WTC11 (cell line): ENCODE results near the gene AP2S1. TPM values are rescaled to one million over a fixed set of nuclear protein-coding genes. Genes with fewer than 3 reads are reported as not detected.

Source experiments
- ETV6 ChIP-seq: sonication (generic); formaldehyde crosslinking; IDR thresholded peaks from 2 replicates; pipeline ENCODE4 v1.8.1; 2022; ENCODE audit warnings: mild to moderate bottlenecking, missing genetic modification reagents
- FOXK1 ChIP-seq: sonication (generic); formaldehyde crosslinking; IDR thresholded peaks from 2 replicates; pipeline ENCODE4 v1.8.0; 2022; ENCODE audit warnings: mild to moderate bottlenecking, moderate library complexity, missing genetic modification reagents
- total RNA-seq: library from RNA; stranded (reverse); gene quantifications from 3 replicates; pipeline ENCODE4 v1.2.3, GENCODE V29; 2021
- TF ChIP-seq, protein P1 (sequence below): fragments of 250-450 bp; sonication (Bioruptor Pico); conservative IDR thresholded peaks from 2 replicates; pipeline ENCODE4 v1.9.0; 2021; ENCODE audit warnings: mild to moderate bottlenecking

The AP2S1 gene
- total RNA-seq, 1 experiment from 2014 or later = 249 TPM

DNA sequence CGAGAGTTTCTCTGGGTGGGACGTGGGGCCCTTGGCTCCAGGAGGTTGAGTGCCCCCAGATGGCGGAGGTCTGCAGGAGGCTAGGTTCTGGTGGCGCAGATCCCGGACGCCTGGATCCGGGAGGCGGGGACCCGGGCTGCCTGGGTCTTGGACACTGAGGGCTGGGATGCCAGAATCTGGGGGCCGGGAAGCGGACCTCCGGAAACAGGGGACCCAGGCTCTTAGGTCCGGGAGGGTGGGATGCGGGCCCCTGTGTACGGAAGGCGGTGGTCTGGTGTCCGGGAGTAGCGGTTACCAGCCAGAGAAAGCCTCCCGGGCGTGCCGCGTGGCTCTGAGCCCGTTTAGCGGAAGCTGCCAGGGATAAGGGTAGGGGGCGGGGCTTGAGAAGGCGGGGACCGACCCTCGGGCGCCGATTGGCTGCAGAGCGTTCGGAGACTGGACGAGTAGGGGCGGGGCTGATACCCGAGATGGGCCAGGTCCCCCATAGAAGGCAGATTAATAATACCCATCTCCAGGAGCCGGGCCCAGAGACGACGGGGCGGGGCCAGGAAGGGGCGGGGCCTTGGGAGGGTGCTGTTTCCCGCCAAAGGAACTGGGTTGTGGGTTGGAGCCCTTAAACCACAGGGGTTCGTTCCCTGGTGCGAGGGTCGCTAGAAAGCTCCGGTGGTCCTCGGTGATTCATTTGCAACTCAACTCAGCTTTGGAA is 62.2 kb downstream of the AP2S1 start, which contains the start of gene SLC1A5 (continued):
- TF ChIP-seq ETV6 (CRISPR knock-in tag) (peak; percentile 44; the same call in 1 of the 2 replicates), FOXK1 (peak; percentile 73; the same call in 1 of the 2 replicates)
- TF ChIP-seq, protein P1, sequence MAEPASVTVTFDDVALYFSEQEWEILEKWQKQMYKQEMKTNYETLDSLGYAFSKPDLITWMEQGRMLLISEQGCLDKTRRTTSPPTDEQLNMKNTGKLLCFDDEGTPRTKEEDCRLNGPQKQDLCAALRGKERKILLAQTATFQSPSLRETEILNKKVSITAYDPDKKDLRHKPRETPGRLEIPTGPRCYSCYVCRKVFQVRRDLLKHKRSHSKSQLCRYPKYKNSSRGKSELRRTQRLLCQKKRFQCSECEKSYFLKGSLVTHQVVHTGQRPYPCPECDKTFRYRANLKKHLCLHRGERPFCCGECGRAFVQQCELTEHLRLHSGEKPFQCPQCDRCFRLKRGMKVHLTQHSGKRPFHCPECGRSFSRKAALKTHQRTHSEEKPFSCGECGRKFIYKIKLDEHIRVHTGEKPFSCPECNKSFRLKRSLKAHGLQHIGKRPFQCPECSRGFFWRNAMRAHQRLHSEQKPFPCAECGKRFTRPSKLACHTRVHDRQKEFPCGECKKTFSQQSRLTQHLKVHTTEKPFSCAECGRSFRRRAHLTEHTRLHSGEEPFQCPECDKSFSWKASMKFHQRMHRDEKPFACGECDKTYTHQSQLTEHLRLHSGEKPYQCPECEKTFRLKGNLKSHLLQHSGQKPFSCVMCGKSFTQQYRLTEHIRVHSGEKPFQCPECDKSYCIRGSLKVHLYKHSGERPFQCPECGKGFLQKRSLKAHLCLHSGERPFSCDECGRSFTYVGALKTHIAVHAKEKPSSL (CRISPR knock-in tag) = no peak

Other genes with a start within 250 kb of the AP2S1 start
- 306 to 350 TPM (median 346 TPM) in 3 replicates for gene CALM3, start 249.5 kb downstream of the AP2S1 start, total RNA-seq
- 0.24 TPM in 1 of 3 replicates, not detected in the others for gene PTGIR, start 225.8 kb downstream of the AP2S1 start, total RNA-seq
- gene GNG8, start 214.6 kb downstream of the AP2S1 start, total RNA-seq = not detected in 3 replicates
- 1.8 to 1.9 TPM (median 1.8 TPM) in 3 replicates for gene DACT3, start 189.7 kb downstream of the AP2S1 start, total RNA-seq
- 78.5 to 100 TPM (median 81.5 TPM) in 3 replicates for gene PRKD2, start 133.7 kb downstream of the AP2S1 start, total RNA-seq
- 23.4 to 26.1 TPM (median 24.1 TPM) in 3 replicates for gene FKRP, start 104.8 kb downstream of the AP2S1 start, total RNA-seq
- 126 to 144 TPM (median 137 TPM) in 3 replicates for gene STRN4, start 104.4 kb downstream of the AP2S1 start, total RNA-seq
- 173 to 239 TPM (median 187 TPM) in 3 replicates for gene SLC1A5, start 62.3 kb downstream of the AP2S1 start, total RNA-seq
- 47.2 to 56.3 TPM (median 47.3 TPM) in 3 replicates for gene ARHGAP35, start 10.2 kb upstream of the AP2S1 start, total RNA-seq
- gene NPAS1, start 169.0 kb upstream of the AP2S1 start, total RNA-seq = 6.8 to 11.1 TPM (median 10.3 TPM) in 3 replicates
- gene TMEM160, start 197.8 kb upstream of the AP2S1 start, total RNA-seq = 86.2 to 90.3 TPM (median 87.8 TPM) in 3 replicates